ENCODE data around the gene UPK2. TPM values are rescaled to one million over a fixed set of nuclear protein-coding genes. Genes with fewer than 3 reads are reported as not detected.

UPK2 gene
- total RNA-seq, 1 experiment from 2014 or later: not detected

GRCh38 chr11:118917481-118918127 lies 38.5 kb upstream of the UPK2 start:
- peak; percentile 76 for DNase-seq (ENCODE audit: low read depth)

DNA sequence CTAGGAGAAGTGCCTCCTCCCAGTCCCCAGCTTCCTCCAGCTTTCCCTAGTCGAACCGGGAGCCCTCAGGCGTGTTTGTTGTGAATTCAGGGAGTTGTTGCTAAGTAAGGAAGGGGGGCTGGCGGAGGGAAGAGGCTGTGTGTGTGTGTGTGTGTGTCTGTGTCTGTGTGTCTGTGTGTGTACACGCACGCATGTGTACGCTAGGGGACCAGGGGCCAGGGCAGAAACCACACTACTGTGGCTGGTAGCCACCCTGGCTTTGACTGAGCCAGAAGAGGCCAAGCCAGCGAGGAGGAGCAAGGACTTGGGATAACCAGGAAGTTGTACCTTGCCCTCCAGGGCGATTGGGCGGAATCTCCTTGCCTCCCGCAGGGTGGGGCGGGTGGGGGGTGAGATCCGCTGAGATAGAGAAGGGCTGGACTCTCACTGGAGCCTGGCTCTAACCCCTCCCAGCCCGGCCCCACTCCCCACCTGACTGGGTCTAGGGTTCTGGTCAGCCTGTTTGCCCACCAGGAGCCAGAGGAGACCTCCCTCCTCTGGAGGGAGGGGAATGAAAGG lies 37.9 kb upstream of the UPK2 start:
- DNase-seq (ENCODE audit: low read depth): peak; percentile 89

GRCh38 chr11:118918686-118919280 lies 37.3 kb upstream of the UPK2 start:
- peak; percentile 38 for DNase-seq (ENCODE audit: low read depth)

GRCh38 chr11:118921121-118921928 lies 34.8 kb upstream of the UPK2 start:
- peak; percentile 69 for DNase-seq (ENCODE audit: low read depth)

- DNase-seq (ENCODE audit: low read depth): peak; percentile 70
These were observed 34.0 kb upstream of the UPK2 start for GRCh38 chr11:118921929-118922744.

- DNase-seq (ENCODE audit: low read depth): no peak
These were observed 33.1 kb upstream of the UPK2 start for GRCh38 chr11:118922745-118923627.

GRCh38 chr11:118923721-118924587 lies 32.1 kb upstream of the UPK2 start:
- no peak for DNase-seq (ENCODE audit: low read depth)

GRCh38 chr11:118924591-118925585 lies 31.2 kb upstream of the UPK2 start:
- peak; percentile 58 for DNase-seq (ENCODE audit: low read depth)

GRCh38 chr11:118927554-118928100 lies 28.5 kb upstream of the UPK2 start:
- no peak for DNase-seq (ENCODE audit: low read depth)

GRCh38 chr11:118928101-118928869 lies 27.8 kb upstream of the UPK2 start:
- DNase-seq (ENCODE audit: low read depth): peak; percentile 91

DNA sequence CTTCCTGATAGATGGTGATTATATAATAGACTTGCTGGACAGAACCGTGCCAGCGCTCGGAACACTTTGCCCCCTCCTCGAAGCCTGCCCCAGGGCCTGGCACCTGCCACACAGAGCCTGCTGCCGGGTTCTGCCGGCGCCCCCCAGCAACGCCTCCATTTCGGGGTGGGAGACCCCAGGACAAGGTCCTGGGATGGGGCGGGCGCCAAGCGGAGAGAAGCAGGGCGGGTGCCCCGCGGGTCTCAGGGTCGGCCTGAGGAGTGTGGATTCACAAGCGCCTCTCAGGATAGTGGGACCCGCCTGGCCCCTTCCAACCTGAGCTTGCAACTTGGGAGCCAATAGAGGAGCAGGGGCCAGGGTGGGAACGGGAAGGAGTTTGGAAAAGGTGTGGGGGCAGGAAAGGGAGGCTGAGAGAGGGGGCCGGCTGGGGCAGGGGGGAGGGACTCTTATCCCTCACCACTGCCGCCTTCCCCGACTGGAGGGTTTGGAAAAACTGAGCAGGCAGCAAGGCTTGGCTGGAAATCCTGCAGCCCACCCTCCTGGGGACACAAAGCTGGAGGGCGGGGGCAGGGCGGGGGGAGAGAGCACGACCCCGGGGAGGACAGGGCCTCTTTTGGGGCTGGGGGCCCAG lies 27.1 kb upstream of the UPK2 start:
- peak; percentile 62 for DNase-seq (ENCODE audit: low read depth)

GRCh38 chr11:118929501-118930093 lies 26.5 kb upstream of the UPK2 start:
- peak; percentile 82 for DNase-seq (ENCODE audit: low read depth)

GRCh38 chr11:118930094-118930712 lies 25.9 kb upstream of the UPK2 start:
- DNase-seq (ENCODE audit: low read depth): peak; percentile 68

- DNase-seq (ENCODE audit: low read depth): no peak
These were observed 24.5 kb upstream of the UPK2 start for GRCh38 chr11:118931571-118931970.

DNA sequence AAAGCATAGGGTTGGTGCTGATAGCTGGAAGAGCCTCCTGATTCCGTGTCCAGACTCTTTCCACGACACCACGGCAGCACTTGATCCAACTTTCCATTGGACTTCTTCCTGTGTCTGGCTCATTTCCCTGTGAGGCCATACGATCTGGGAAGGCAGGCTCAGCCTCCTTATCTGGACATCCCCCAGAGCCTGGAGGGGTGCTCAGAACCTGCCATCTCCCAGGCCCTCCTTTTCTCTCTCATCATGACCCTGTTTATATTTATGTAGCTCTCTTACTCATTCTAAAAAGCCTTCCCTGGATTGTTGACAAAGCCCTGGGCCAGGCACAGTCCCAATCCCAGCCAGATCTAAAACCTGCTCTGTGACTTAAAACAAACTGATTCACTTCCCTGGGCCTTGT lies 22.6 kb upstream of the UPK2 start:
- no peak for DNase-seq (ENCODE audit: low read depth)

Data from HT1080 (cell line).